ELF-1 (cell line): ENCODE results near the gene SMCO2.

Experiments
- DNase-seq: peaks from one replicate; pipeline ENCODE4 v3.0.0-alpha.2; 2016; ENCODE audit warnings: low read depth, low spot score

SMCO2 gene

GRCh38 chr12:27499377-27499776, 52.8 kb downstream of the SMCO2 start:
- no peak for DNase-seq

- no peak for DNase-seq
Measured at GRCh38 chr12:27500546-27500945, 54.0 kb downstream of the SMCO2 start.

GRCh38 chr12:27502021-27502435, 55.5 kb downstream of the SMCO2 start:
- DNase-seq, result no peak

DNA sequence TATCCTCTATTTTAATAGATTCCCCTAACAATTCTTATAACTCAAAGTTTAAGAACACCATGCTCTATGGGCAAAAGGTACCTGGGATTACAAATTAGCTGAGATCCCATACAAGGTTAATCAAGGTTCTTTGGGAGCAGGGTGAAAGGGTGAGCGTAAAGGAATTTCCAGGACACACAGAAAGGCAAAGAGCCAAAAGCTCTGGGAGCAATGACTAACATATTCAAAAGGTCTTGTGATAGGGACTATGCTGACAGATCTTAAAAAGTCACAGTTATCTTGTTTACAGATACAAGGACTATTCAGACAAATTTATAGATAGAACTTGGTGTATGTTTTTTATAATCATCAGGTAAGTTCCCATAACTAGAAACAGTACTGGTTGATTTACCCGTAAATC, 58.0 kb downstream of the SMCO2 start:
- no peak for DNase-seq

DNA sequence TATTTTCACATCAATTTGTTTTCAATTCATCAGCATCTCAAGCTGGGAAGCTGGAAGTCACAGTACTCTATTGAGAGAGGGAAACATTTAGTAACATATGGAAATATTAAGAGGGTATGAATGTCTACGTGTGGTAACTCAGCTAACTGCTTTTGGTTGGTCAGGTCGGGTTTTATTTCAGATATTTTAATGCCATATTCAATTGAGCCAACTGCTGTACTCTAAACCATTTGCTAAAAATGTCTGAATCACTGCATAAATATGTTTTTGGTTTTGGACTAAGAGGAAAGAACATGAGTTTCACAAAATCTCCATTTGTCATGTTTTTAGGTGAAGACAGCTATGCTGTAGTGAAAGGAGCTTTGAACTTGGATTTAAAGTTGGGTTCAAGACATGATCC, 58.6 kb downstream of the SMCO2 start:
- DNase-seq, result no peak

GRCh38 chr12:27505761-27506160, 59.2 kb downstream of the SMCO2 start:
- no peak for DNase-seq

DNA sequence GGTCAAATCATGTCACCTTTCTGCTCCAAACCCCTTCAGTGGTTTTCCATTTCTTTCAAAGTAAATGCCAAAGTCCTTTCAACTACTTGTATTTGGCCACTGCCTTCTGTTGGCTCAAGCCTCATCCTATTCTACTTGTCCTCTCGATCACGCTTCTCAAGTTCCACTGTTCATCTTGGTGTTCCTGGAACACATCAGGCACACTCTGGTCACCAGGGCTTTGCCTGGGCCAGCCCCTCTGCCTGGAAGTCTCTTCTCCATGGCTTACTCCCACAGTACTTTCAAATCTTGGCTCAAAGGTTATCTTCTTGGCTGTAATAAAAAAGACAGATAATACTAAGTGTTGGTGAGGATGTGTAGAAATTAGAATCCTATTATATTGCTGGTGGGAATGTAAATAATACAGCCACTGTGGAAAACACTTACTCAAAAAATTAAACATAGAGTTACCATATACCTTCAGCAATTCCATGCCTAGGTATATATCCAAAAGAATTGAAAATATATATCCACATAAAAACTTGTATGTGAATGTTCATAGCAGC, 60.2 kb downstream of the SMCO2 start:
- no peak for DNase-seq

DNA sequence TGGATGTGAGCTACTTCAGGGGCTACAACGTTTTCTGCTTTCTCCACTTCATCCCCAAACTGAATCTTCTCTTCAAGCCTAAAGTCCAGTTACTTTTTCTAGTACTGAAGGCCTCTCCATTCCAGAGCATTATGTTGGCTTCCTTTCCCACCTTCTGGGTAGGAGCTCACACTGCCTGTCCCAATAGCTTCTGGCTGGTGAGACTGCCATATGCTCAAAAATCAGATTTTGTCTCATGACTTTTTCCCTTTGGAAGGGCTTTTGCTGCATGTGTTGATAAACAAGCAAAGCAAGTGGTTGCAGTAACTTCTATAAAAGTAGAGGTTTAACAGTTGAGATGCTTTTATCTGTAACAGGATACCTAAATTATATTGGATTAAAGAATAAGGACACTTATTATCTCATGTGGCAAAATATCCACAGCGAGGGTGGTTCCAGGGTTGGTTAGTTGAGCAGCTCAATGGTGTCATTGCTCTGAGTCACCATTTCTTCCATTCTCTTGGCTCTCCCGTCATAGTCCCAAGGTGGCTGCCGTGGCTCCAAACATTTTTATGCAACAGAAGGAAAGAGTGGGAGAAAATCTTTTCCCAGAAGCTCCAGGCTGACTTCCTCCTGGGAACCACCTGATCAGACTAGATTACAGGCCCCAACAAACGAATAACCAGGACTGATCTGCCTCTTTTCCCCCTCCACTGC, 62.3 kb downstream of the SMCO2 start:
- DNase-seq, result no peak

- no peak for DNase-seq
Measured at GRCh38 chr12:27511031-27511722, 64.6 kb downstream of the SMCO2 start.

- no peak for DNase-seq
Measured at GRCh38 chr12:27511723-27512045, 65.1 kb downstream of the SMCO2 start.

- DNase-seq, result peak; percentile 23
Measured at GRCh38 chr12:27513155-27513824, 66.8 kb downstream of the SMCO2 start.

- DNase-seq, result no peak
Measured at GRCh38 chr12:27515671-27516070, 69.1 kb downstream of the SMCO2 start.

GRCh38 chr12:27516625-27517024, 70.1 kb downstream of the SMCO2 start:
- DNase-seq, result no peak

GRCh38 chr12:27517546-27517945, 71.0 kb downstream of the SMCO2 start:
- DNase-seq, result no peak

DNA sequence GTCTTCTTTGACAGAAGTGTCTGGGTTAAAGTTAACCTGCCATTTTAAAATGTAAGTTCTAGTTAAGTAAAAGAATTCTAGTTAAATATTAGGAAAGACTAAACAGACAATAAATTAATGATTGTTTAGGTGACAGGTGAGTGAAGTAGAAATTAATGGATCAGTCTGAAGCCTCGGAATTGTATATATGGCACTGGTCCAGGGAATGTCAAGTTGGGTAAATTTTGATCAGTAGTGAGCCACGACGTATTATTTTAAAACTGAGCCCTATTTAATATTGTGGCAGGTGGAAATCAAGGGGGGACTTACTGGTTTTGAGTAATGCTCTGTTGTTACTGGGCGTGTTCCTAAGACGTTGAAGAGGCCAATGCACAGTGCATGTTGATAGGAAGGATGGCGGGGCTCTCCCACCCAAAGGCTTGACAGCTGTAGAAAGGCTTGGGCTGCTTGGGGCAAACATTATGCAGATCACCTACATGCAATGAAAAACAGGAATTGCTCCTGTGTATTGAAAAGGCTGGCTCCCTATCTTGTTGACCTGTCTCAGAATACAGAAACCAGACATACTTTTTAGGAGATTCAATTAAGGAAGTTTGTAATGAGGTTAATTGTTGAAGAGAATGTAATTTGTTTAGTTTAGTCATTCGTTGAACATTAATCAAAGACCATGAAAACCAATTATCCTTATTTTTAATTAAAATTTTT, 71.6 kb downstream of the SMCO2 start:
- DNase-seq, result peak; percentile 64

- DNase-seq, result peak; percentile 76
Measured at GRCh38 chr12:27521066-27521465, 74.5 kb downstream of the SMCO2 start.

DNA sequence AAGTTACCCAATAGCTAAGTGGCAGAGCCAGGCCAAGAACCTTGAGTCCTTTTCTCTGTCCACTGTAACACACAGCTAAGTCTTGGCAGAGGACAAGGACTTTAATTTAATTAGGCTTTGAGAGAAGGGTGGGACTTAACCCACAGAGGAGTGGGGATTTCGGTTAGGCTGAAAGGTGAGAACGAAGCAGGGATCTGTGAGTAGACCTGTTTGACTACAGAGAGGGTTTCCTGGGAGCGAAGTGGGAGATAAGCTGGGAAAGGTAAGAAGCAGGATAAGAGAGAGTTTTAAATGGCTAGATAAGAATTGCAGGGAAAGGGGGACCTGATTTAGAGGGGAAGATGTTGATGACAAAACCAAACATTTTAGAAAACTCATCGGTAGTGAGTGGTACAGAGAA, 75.4 kb downstream of the SMCO2 start:
- no peak for DNase-seq

- no peak for DNase-seq
Measured at GRCh38 chr12:27523305-27523641, 76.7 kb downstream of the SMCO2 start.

GRCh38 chr12:27523642-27524493, 77.3 kb downstream of the SMCO2 start, which contains the start of gene PPFIBP1:
TSS of gene PPFIBP1 (plus strand) at chr12:27524206. CDS start at chr12:27633397, 109,191 bp downstream.
- peak; percentile 100 for DNase-seq

DNA sequence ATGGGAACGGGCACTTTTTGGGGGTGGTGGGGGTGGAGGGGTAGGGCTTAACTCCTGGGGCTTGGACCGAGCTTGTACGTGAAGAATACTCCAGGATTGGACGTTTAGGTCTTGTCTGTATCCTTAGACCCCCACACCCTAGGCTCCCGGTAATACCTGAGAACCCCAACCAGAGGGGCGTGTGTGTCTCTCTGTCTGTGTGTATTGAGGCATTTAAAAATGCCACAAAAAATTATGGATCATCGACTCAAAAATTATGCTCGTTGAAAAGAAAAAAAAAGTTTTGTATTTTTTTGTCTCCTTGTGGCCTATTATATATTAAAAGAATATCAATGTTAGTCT, 77.9 kb downstream of the SMCO2 start:
- no peak for DNase-seq
